ENCODE results near the gene BHLHE40.

- TF ChIP-seq CTCF (IDR thresholded peaks at IDR 0.05) = no peak
- TF ChIP-seq POLR2A (IDR thresholded peaks at IDR 0.05) = no peak
Observed at GRCh38 chr3:4988983-4989834, 10.0 kb downstream of the BHLHE40 start.
